Ishikawa (cell line): ENCODE measurements around the gene PIK3AP1.

Experiments used
- CEBPB ChIP-seq: IDR thresholded peaks from 2 replicates; pipeline ENCODE4 v1.6.1; 2012
- CREB1 ChIP-seq: IDR thresholded peaks from 2 replicates; pipeline ENCODE4 v1.6.1; 2012; ENCODE audit warnings: low read depth
- EP300 ChIP-seq: IDR thresholded peaks from 2 replicates; pipeline ENCODE4 v1.6.1; 2012; ENCODE audit warnings: borderline replicate concordance
- FOXM1 ChIP-seq: IDR thresholded peaks from 2 replicates; pipeline ENCODE4 v1.6.1; 2012; ENCODE audit warnings: low read depth, borderline replicate concordance
- MAX ChIP-seq: IDR thresholded peaks from 2 replicates; pipeline ENCODE4 v1.6.1; 2012
- REST ChIP-seq: IDR thresholded peaks from 2 replicates; pipeline ENCODE4 v1.6.1; 2012; ENCODE audit warnings: low read depth, mild to moderate bottlenecking
- TCF12 ChIP-seq: IDR thresholded peaks from 2 replicates; pipeline ENCODE4 v1.6.1; 2012; ENCODE audit warnings: low read depth
- TEAD4 ChIP-seq: IDR thresholded peaks from 2 replicates; pipeline ENCODE4 v1.6.1; 2012
- USF1 ChIP-seq: IDR thresholded peaks from 2 replicates; pipeline ENCODE4 v1.6.1; 2012

DNA sequence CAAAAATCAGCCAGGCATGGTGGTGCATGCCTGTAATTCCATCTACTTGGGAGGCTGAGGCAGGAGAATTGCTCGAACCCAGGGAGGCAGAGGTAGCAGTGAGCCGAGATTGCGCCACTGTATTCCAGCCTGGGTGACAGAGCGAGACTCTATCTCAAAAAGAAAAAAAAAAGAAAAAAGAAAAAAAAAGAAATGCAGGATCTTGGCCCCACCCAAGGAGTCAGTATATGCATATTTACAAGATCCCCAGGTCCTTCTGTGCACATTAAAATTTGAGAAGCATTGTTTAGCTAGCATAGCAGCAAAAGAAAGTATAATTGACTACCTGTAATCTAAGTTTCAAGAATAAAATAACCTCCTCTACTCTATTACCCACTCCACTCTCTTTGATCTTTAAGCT is 15.8 kb downstream of the PIK3AP1 start:
- TF ChIP-seq CEBPB (no peak), EP300 (no peak), TCF12 (no peak), USF1 (no peak), MAX (no peak), TEAD4 (no peak), REST (no peak), CREB1 (no peak), FOXM1 (no peak)
